HepG2 (cell line): ENCODE measurements around the gene MTX1. TPM values are rescaled to one million over a fixed set of nuclear protein-coding genes. Genes with fewer than 3 reads are reported as not detected.

Source experiments
- ATAD3A ChIP-seq: sonication (generic); formaldehyde crosslinking; IDR thresholded peaks from 2 replicates; pipeline ENCODE4 v1.4.0; 2020; ENCODE audit warnings: missing genetic modification reagents
- CC2D1A ChIP-seq: sonication (generic); formaldehyde crosslinking; IDR thresholded peaks from 2 replicates; pipeline ENCODE4 v1.8.1; 2023; ENCODE audit warnings: mild to moderate bottlenecking, missing genetic modification reagents
- E2F1 ChIP-seq: sonication (generic); formaldehyde crosslinking; IDR thresholded peaks from 2 replicates; pipeline ENCODE4 v1.5.0; 2020; ENCODE audit warnings: missing genetic modification reagents
- ESRRA ChIP-seq: sonication (generic); formaldehyde crosslinking; IDR thresholded peaks from 2 replicates; pipeline ENCODE4 v1.5.1; 2020; ENCODE audit warnings: mild to moderate bottlenecking, low read depth, missing genetic modification reagents
- HCFC1 ChIP-seq: fragments of 150-350 bp; IDR thresholded peaks from 2 replicates; pipeline ENCODE4 v1.6.1; 2014; ENCODE audit warnings: low read depth, low read length
- HNRNPLL ChIP-seq: fragments of 200-400 bp; formaldehyde crosslinking; IDR thresholded peaks from 2 replicates; pipeline ENCODE4 v1.6.1; 2017; ENCODE audit warnings: mild to moderate bottlenecking, low read depth, low read length; ENCODE audit not compliant: poor library complexity, severe bottlenecking
- NFKBIZ ChIP-seq: IDR thresholded peaks from 2 replicates; pipeline ENCODE4 v1.6.1; 2018; ENCODE audit warnings: missing genetic modification reagents, missing compliant biosample characterization
- NPAS2 ChIP-seq: sonication (generic); formaldehyde crosslinking; IDR thresholded peaks from 2 replicates; pipeline ENCODE4 v1.8.0; 2022; ENCODE audit warnings: mild to moderate bottlenecking, missing genetic modification reagents, borderline replicate concordance
- NR2C2 ChIP-seq: sonication (generic); formaldehyde crosslinking; IDR thresholded peaks from 2 replicates; pipeline ENCODE4 v1.4.0; 2020; ENCODE audit warnings: missing genetic modification reagents, mild to moderate bottlenecking, moderate library complexity, borderline replicate concordance
- RFX3 ChIP-seq: IDR thresholded peaks from 2 replicates; pipeline ENCODE4 v1.6.1; 2016; ENCODE audit warnings: missing biosample characterization, missing genetic modification reagents
- SP2 ChIP-seq: sonication (generic); formaldehyde crosslinking; IDR thresholded peaks from 2 replicates; pipeline ENCODE4 v1.5.1; 2020; ENCODE audit warnings: mild to moderate bottlenecking, missing genetic modification reagents
- STAG1 ChIP-seq: sonication (generic); formaldehyde crosslinking; IDR thresholded peaks from 2 replicates; pipeline ENCODE4 v1.4.0; 2020; ENCODE audit warnings: missing genetic modification reagents
- XBP1 ChIP-seq: sonication (generic); formaldehyde crosslinking; IDR thresholded peaks from 2 replicates; pipeline ENCODE4 v1.5.0; 2020; ENCODE audit warnings: missing genetic modification reagents
- ZFYVE20 ChIP-seq: sonication (generic); formaldehyde crosslinking; IDR thresholded peaks from 2 replicates; pipeline ENCODE4 v1.8.0; 2023; ENCODE audit warnings: low read depth, mild to moderate bottlenecking, moderate library complexity, missing genetic modification reagents, borderline replicate concordance
- ZIK1 ChIP-seq: sonication (generic); formaldehyde crosslinking; IDR thresholded peaks from 2 replicates; pipeline ENCODE4 v1.5.0; 2020; ENCODE audit warnings: mild to moderate bottlenecking, low read depth, missing genetic modification reagents, borderline replicate concordance
- ZNF24 ChIP-seq: fragments of 450-650 bp; IDR thresholded peaks from 2 replicates; pipeline ENCODE4 v1.6.1; 2017; ENCODE audit warnings: antibody characterized with exemption, mild to moderate bottlenecking
- ZNF350 ChIP-seq: sonication (generic); formaldehyde crosslinking; IDR thresholded peaks from 2 replicates; pipeline ENCODE4 v1.4.0; 2020; ENCODE audit warnings: mild to moderate bottlenecking, low read depth, missing genetic modification reagents, borderline replicate concordance
- ZNF367 ChIP-seq: sonication (generic); formaldehyde crosslinking; IDR thresholded peaks from 2 replicates; pipeline ENCODE4 v1.4.0; 2020; ENCODE audit warnings: missing genetic modification reagents, borderline replicate concordance
- ZNF407 ChIP-seq: sonication (generic); formaldehyde crosslinking; IDR thresholded peaks from one replicate; pipeline ENCODE4 v1.5.1; 2020; ENCODE audit warnings: mild to moderate bottlenecking, missing genetic modification reagents; ENCODE audit errors: not compliant biosample characterization
- ZNF468 ChIP-seq: sonication (generic); formaldehyde crosslinking; IDR thresholded peaks from 2 replicates; pipeline ENCODE4 v1.8.0; 2022; ENCODE audit warnings: mild to moderate bottlenecking, moderate library complexity, missing genetic modification reagents
- ZNF577 ChIP-seq: sonication (generic); formaldehyde crosslinking; IDR thresholded peaks from 2 replicates; pipeline ENCODE4 v1.4.0; 2020; ENCODE audit warnings: mild to moderate bottlenecking, low read depth, missing genetic modification reagents, borderline replicate concordance
- ZNF780A ChIP-seq: sonication (generic); formaldehyde crosslinking; IDR thresholded peaks from 2 replicates; pipeline ENCODE4 v1.8.0; 2022; ENCODE audit warnings: mild to moderate bottlenecking, missing genetic modification reagents, moderate library complexity
- polyA plus RNA-seq, 8 experiments: library from polyadenylated mRNA; depleted of rRNA in 3 of 8; stranded (reverse) in 7 of 8; unstranded in 1 of 8; fragments of >200 nt; fragmentation: Illumina TruSeq in 4 of 8; extraction: Trizol in 4 of 8; gene quantifications; 2 replicates each; pipeline versions ENCODE4 v1.2.1 to v1.2.3, GENCODE V29; 2011 to 2016; ENCODE audit warnings: low read depth in 4 of 8, missing spikeins in 1 of 8, mixed read lengths in 1 of 8; ENCODE audit not compliant: insufficient read depth in 1 of 8
- total RNA-seq, 5 experiments: library from RNA; depleted of rRNA; stranded (reverse); fragments of >200 nt; fragmentation: Illumina TruSeq; extraction: Trizol; gene quantifications; 2 replicates each; pipeline ENCODE4 v1.2.3, GENCODE V29; 2016; ENCODE audit warnings: low read depth in 1 of 5

The MTX1 gene
- total and polyA plus RNA-seq, 2 of the 13 experiments (the other 11 are each of a cell fraction or from before 2014, with no cell fraction given) = 64.5 to 72.6 TPM

GRCh38 chr1:155193275-155193990, 15.1 kb upstream of the MTX1 start (continued):
- TF ChIP-seq E2F1 (no peak), ZNF350 (CRISPR knock-in tag) (peak; percentile 64; the same call in 1 of the 2 replicates), ZNF577 (no peak), NFKBIZ (no peak), ZNF367 (CRISPR knock-in tag) (no peak), HCFC1 (no peak), HNRNPLL (peak; percentile 83), ESRRA (CRISPR knock-in tag) (no peak), ATAD3A (CRISPR knock-in tag) (no peak), ZNF407 (no peak), ZIK1 (CRISPR knock-in tag) (0 out of 2 replicates have a peak, but pooled peaks have one; percentile 28), ZNF468 (no peak), NR2C2 (no peak), ZNF24 (no peak), XBP1 (no peak), NPAS2 (CRISPR knock-in tag) (no peak), RFX3 (CRISPR knock-in tag) (no peak), ZNF780A (CRISPR knock-in tag) (no peak), SP2 (CRISPR knock-in tag) (no peak), CC2D1A (CRISPR knock-in tag) (no peak), ZFYVE20 (CRISPR knock-in tag) (no peak), STAG1 (CRISPR knock-in tag) (peak; percentile 60)
